ENCODE results near the gene KLF6. TPM values are rescaled to one million over a fixed set of nuclear protein-coding genes. Genes with fewer than 3 reads are reported as not detected.
A peak's percentile ranks its signal among the peaks of the same experiment; 100 is the strongest.

KLF6 gene
- total and polyA plus RNA-seq, 9 of the 15 experiments (the other 6 are each of a cell fraction or from before 2014, with no cell fraction given) = 3.2 to 23.9 (median 8.0) TPM

DNA sequence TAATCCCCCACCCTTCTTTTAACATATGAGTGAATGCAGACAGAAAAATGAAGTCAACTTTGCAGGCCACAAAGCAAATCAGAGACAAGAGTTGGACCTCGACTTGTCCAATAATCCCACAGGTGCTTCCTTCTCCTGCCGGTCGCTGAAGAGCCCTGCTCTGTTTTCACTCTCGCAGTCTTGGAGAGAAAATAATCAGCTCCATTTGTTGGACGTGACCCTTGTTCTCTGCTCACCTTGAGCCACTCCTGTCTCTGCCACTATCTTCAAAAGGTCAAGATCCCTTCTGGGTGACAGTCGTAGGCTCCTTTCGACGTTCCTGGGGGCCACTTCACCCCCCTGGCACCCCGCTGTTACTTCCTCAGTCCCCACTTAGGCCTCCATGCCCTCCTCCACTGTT is 2.8 kb upstream of the KLF6 start:
- Histone ChIP-seq H3K36me3 (ENCODE audit: control insufficient read depth, insufficient read depth, low read length) (no peaks in the 10 kb centered on the region), H3K27me3 (ENCODE audit: control insufficient read depth in 2 of 2, insufficient read depth in 2 of 2, low read length in 2 of 2) (no peaks in the 10 kb centered on the region), H3K27ac (ENCODE audit: extremely low read depth, low read depth, low read length) (no peak overlapping the region), H3K9me3 (replicated peaks; ENCODE audit: control insufficient read depth, insufficient read depth, low read depth, low read length) (no peaks in the 10 kb centered on the region), H4K20me1 (replicated peaks; ENCODE audit: control insufficient read depth, insufficient read depth, low read length) (peaks cover 12% of the 10 kb centered on the region), H3K4me2 (ENCODE audit: insufficient read depth, low read length) (no peak overlapping the region), H2AFZ (ENCODE audit: low read depth, low read length) (peak overlapping the region; percentile 41; the same call in 1 of the 2 replicates), H3K9me1 (ENCODE audit: control insufficient read depth, insufficient read depth, low read length) (no peaks in the 10 kb centered on the region), H3K4me3 (no peak overlapping the region), H3K4me1 (replicated peaks in 1 of 2; ENCODE audit: control insufficient read depth in 2 of 2, insufficient read depth in 2 of 2, low read length in 2 of 2) (peaks cover 12 to 21% of the 10 kb centered on the region in 2 experiments; a peak in 4 of 5 replicates), H3K9ac (ENCODE audit: insufficient read depth in 1 of 2, low read depth in 2 of 2, low read length in 2 of 2) (no peak overlapping the region), H3K79me2 (ENCODE audit: control insufficient read depth, insufficient read depth, low read length) (peaks cover 22% of the 10 kb centered on the region)
- ChIA-PET POLR2A (interaction anchor here (0.5 to 1.0 kb wide), 2 partner anchors 11 to 21 kb away, joined by 3 to 4 read pairs; no protein-coding TSS in a partner anchor), CTCF (ENCODE audit: low intra/inter-chr PET ratio) (no interaction called here)
- no TSS peak for BruUV-seq (replicated peaks)
- DNase-seq (ENCODE audit: extremely low read depth in 1 of 4, low spot score in 3 of 4) (no peak), ATAC-seq (no peak), FAIRE-seq (no peak)
- intact Hi-C loops (cut with micrococcal nuclease) = loop anchor here (5.0 kb wide), 1 partner anchor 139 kb away; no protein-coding TSS in a partner anchor
- in situ Hi-C loops (cut with MboI) = no loop called here
- no peak for TF ChIP-seq ARNT (IDR thresholded peaks at IDR 0.05)
- no peak for TF ChIP-seq FOXJ3 (CRISPR knock-in tag; IDR thresholded peaks at IDR 0.05)
- TF ChIP-seq EP400 (IDR thresholded peaks at IDR 0.05) = no peak
- TF ChIP-seq PHTF2 (CRISPR knock-in tag; IDR thresholded peaks at IDR 0.05) = no peak
- TF ChIP-seq, protein P1, sequence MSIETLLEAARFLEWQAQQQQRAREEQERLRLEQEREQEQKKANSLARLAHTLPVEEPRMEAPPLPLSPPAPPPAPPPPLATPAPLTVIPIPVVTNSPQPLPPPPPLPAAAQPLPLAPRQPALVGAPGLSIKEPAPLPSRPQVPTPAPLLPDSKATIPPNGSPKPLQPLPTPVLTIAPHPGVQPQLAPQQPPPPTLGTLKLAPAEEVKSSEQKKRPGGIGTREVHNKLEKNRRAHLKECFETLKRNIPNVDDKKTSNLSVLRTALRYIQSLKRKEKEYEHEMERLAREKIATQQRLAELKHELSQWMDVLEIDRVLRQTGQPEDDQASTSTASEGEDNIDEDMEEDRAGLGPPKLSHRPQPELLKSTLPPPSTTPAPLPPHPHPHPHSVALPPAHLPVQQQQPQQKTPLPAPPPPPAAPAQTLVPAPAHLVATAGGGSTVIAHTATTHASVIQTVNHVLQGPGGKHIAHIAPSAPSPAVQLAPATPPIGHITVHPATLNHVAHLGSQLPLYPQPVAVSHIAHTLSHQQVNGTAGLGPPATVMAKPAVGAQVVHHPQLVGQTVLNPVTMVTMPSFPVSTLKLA (conservative IDR thresholded peaks at IDR 0.05) = no peak
- TF ChIP-seq, protein P2, sequence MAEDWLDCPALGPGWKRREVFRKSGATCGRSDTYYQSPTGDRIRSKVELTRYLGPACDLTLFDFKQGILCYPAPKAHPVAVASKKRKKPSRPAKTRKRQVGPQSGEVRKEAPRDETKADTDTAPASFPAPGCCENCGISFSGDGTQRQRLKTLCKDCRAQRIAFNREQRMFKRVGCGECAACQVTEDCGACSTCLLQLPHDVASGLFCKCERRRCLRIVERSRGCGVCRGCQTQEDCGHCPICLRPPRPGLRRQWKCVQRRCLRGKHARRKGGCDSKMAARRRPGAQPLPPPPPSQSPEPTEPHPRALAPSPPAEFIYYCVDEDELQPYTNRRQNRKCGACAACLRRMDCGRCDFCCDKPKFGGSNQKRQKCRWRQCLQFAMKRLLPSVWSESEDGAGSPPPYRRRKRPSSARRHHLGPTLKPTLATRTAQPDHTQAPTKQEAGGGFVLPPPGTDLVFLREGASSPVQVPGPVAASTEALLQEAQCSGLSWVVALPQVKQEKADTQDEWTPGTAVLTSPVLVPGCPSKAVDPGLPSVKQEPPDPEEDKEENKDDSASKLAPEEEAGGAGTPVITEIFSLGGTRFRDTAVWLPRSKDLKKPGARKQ (CRISPR knock-in tag; IDR thresholded peaks at IDR 0.05) = no peak
- TF ChIP-seq HSF4 (CRISPR knock-in tag; IDR thresholded peaks at IDR 0.05; ENCODE audit: borderline replicate concordance) = no peak
- TF ChIP-seq, protein P3, sequence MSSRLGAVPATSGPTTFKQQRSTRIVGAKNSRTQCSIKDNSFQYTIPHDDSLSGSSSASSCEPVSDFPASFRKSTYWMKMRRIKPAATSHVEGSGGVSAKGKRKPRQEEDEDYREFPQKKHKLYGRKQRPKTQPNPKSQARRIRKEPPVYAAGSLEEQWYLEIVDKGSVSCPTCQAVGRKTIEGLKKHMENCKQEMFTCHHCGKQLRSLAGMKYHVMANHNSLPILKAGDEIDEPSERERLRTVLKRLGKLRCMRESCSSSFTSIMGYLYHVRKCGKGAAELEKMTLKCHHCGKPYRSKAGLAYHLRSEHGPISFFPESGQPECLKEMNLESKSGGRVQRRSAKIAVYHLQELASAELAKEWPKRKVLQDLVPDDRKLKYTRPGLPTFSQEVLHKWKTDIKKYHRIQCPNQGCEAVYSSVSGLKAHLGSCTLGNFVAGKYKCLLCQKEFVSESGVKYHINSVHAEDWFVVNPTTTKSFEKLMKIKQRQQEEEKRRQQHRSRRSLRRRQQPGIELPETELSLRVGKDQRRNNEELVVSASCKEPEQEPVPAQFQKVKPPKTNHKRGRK (tag; IDR thresholded peaks at IDR 0.05) = no peak
- TF ChIP-seq, protein P4, sequence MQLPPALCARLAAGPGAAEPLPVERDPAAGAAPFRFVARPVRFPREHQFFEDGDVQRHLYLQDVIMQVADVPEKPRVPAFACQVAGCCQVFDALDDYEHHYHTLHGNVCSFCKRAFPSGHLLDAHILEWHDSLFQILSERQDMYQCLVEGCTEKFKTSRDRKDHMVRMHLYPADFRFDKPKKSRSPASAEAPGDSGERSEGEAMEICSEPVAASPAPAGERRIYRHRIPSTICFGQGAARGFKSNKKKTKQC (CRISPR knock-in tag; IDR thresholded peaks at IDR 0.05) = no peak
- WGBS (ENCODE audit: insufficient coverage, low coverage, missing lambda C conversion rate) = 53% methylated on average over 8 of the region's 9 CpGs

Measured in K562 (cell line).